Ishikawa (cell line): ENCODE results near the gene TBC1D14.

Source experiments
- CEBPB ChIP-seq: IDR thresholded peaks from 2 replicates; pipeline ENCODE4 v1.6.1; 2012
- CREB1 ChIP-seq: IDR thresholded peaks from 2 replicates; pipeline ENCODE4 v1.6.1; 2012; ENCODE audit warnings: low read depth
- EGR1 ChIP-seq: IDR thresholded peaks from 2 replicates; pipeline ENCODE4 v1.6.1; 2012
- EP300 ChIP-seq: IDR thresholded peaks from 2 replicates; pipeline ENCODE4 v1.6.1; 2012; ENCODE audit warnings: borderline replicate concordance
- FOXM1 ChIP-seq: IDR thresholded peaks from 2 replicates; pipeline ENCODE4 v1.6.1; 2012; ENCODE audit warnings: low read depth, borderline replicate concordance
- MAX ChIP-seq: IDR thresholded peaks from 2 replicates; pipeline ENCODE4 v1.6.1; 2012
- NFIC ChIP-seq: IDR thresholded peaks from 2 replicates; pipeline ENCODE4 v1.6.1; 2012
- RAD21 ChIP-seq: IDR thresholded peaks from 2 replicates; pipeline ENCODE4 v1.6.1; 2012; ENCODE audit warnings: low read depth
- REST ChIP-seq: IDR thresholded peaks from 2 replicates; pipeline ENCODE4 v1.6.1; 2012; ENCODE audit warnings: low read depth, mild to moderate bottlenecking
- TAF1 ChIP-seq: IDR thresholded peaks from 2 replicates; pipeline ENCODE4 v1.6.1; 2012; ENCODE audit warnings: low read depth, mild to moderate bottlenecking
- TCF12 ChIP-seq: IDR thresholded peaks from 2 replicates; pipeline ENCODE4 v1.6.1; 2012; ENCODE audit warnings: low read depth
- TEAD4 ChIP-seq: IDR thresholded peaks from 2 replicates; pipeline ENCODE4 v1.6.1; 2012
- USF1 ChIP-seq: IDR thresholded peaks from 2 replicates; pipeline ENCODE4 v1.6.1; 2012
- YY1 ChIP-seq: IDR thresholded peaks from 2 replicates; pipeline ENCODE4 v1.6.1; 2012; ENCODE audit warnings: low read depth
- ZBTB7A ChIP-seq: IDR thresholded peaks from 2 replicates; pipeline ENCODE4 v1.6.1; 2012; ENCODE audit warnings: low read depth

The TBC1D14 gene

GRCh38 chr4:6896035-6896434 is 13.6 kb upstream of the TBC1D14 start:
- TF ChIP-seq REST: no peak
- no peak for TF ChIP-seq CEBPB
- no peak for TF ChIP-seq EGR1
- no peak for TF ChIP-seq FOXM1
- no peak for TF ChIP-seq MAX
- TF ChIP-seq TCF12: no peak

- TF ChIP-seq CREB1 (no peak), EP300 (no peak), RAD21 (no peak), EGR1 (no peak), TEAD4 (no peak), YY1 (no peak), TAF1 (no peak), NFIC (no peak), FOXM1 (no peak), TCF12 (no peak)
Measured at GRCh38 chr4:6898763-6899162, 10.9 kb upstream of the TBC1D14 start.

- TF ChIP-seq ZBTB7A (no peak), USF1 (no peak), TCF12 (no peak), REST (no peak), NFIC (no peak), FOXM1 (no peak), RAD21 (no peak), CREB1 (no peak), EGR1 (no peak), MAX (no peak), TEAD4 (no peak), TAF1 (no peak), CEBPB (no peak)
Measured at GRCh38 chr4:6900181-6900812, 9.3 kb upstream of the TBC1D14 start.

- no peak for TF ChIP-seq TAF1
- TF ChIP-seq TCF12: no peak
- TF ChIP-seq CEBPB: no peak
- no peak for TF ChIP-seq USF1
- no peak for TF ChIP-seq TEAD4
- no peak for TF ChIP-seq NFIC
- TF ChIP-seq MAX: no peak
- TF ChIP-seq FOXM1: no peak
- TF ChIP-seq YY1: no peak
- TF ChIP-seq REST: no peak
- TF ChIP-seq ZBTB7A: no peak
- TF ChIP-seq CREB1: no peak
- TF ChIP-seq EGR1: no peak
- no peak for TF ChIP-seq RAD21
- TF ChIP-seq EP300: no peak
Measured at GRCh38 chr4:6900956-6901355, 8.7 kb upstream of the TBC1D14 start.
